Measurements from ENCODE around the gene TMPRSS11E.
"Not testable (repeated sequence)": the region's sequence is repeated elsewhere in the genome, so short reads cannot be mapped to it uniquely, and the experiment has no call there.

Gene TMPRSS11E

DNA sequence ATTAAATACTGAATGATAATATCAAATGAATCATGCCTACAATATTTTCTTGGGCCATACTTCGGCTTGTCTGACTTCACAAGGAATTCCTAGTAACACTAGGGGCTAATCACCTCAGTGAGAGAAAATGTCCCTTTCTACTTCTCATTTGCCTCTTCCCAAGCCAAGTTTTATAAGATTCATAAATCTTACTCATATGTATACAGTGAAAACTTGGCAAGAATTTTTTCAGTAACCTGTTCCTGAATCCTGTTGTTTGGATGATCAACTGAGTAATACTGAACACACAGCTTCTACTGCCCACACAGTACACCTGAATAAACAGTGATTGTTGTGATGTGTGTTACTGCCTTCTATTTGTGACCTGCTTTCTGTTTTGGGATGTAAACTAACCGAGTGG is 16.5 kb downstream of the TMPRSS11E start:
- DNase-seq, result no peak

DNA sequence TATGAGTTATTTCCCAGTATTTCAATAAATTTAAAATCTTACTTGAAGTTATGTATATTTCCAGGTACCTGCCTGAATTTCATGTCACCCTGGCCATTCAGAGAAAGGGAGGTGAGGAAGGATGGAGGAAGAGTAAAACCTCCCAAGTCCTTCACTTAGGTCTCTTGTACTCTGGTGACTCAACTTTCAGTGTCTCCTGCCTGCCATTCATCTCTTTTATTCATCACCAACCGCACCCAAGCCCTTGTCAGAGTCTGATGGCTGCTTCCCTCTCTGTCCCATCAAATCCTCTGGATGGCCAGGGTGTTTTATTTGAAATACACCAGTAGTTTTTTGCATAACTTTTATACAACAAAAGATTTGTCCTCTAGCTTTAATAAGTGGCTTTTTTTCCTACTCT is 17.8 kb downstream of the TMPRSS11E start:
- DNase-seq, result no peak

DNA sequence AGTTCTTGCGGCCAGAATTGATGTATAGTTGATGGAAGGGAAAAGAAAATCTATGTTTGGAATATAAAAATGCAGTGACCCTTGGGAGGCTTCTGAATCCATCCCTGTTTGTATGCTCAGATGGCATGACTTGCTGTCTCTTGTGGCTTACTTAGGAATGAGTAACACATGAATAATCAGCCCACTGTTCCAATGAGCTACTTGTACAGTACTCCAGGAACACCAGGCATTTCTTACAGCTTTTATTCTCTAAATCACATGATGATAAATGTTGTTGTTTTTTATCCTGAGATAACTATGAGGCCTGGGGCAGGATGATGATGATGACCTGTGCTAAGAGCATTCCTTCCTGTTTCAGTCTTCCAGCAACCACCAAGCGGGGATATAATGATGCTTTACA is 18.9 kb downstream of the TMPRSS11E start:
- no peak for DNase-seq

- no peak for DNase-seq
These were observed 19.5 kb downstream of the TMPRSS11E start for GRCh38 chr4:68466751-68467150.

DNA sequence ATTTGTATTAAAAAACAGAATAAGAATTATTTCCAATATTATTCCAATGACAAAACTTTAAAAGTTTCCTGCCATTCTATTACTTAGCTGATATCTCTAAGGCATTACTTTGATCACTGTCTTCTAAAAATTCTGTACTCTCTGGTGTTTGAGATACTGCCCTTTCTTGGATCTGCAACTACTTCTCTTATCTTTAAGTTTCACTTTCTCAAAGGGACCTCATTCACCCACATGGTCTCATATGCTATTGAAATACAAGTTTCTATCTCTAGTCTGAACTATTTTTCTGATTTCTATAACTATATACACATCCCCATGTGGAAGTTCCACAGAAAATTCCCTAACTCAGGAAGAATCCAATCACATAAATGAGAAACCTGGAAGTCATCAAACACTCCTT is 22.2 kb downstream of the TMPRSS11E start:
- no peak for DNase-seq

DNA sequence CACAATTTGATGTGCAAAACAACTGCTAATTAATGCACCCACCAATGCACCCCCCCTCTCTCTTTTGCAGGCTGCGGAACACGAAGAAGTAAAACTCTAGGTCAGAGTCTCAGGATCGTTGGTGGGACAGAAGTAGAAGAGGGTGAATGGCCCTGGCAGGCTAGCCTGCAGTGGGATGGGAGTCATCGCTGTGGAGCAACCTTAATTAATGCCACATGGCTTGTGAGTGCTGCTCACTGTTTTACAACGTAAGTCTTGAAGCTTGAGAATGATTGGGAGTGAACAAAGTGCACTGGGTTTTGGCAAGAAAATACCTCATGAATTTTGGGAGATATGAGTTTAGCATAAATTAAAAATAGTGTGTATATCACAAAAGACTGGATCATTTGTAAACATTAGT is 28.9 kb downstream of the TMPRSS11E start:
- DNase-seq, result no peak

GRCh38 chr4:68489338-68489737 is 42.1 kb downstream of the TMPRSS11E start:
- DNase-seq, result no peak

- DNase-seq, result no peak
These were observed 43.7 kb downstream of the TMPRSS11E start for GRCh38 chr4:68490826-68491457.

GRCh38 chr4:68494688-68495087 is 47.4 kb downstream of the TMPRSS11E start:
- DNase-seq, result no peak

DNA sequence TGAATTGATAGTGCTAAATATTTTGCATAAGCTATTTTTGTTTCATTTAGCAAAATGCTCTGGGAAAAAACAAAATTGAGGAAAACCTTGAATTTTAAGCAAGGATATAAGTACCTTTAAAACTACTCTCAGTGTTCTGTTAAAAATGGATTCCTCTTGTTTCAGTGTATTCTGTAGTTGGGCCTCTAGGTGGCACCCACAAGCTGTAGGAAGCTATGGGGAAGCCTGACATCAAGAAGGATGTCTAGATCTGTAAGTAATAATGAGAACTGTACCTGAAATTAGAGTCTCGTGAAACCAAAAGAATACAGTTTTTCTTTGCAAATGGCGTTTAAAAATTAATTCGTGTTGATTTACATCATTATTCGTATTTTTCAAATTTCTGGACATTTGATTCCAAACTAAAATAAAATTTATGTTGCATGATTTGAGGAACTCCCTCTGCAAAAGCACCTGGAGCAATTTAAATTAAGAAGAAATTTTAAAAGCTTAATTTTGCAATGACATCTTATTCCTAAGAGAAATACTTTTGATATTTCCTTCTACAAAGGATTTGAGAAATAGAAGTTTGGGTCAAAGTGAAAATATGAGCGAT is 51.2 kb downstream of the TMPRSS11E start:
- peak; percentile 68 for DNase-seq

DNA sequence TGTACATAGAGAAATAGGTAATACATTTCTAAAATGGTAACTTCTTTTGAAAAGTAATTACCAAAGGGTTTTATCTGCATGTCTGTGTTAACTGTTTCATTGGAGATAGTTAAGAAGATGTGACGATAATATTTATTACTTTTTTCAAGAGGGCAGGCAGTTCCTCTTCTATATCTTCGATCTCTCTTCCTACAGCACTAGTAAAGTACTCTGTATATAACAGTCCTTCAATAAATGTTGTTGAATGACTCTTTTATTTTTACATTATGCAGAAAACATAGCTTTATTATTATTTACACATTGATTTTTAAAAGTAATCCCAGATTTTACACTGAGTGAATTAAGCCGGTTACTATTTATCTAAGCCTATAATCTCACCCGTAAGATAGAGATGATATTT is 51.8 kb downstream of the TMPRSS11E start:
- DNase-seq, result no peak

GRCh38 chr4:68503462-68503861 is 56.2 kb downstream of the TMPRSS11E start:
- not testable (repeated sequence) for DNase-seq

- DNase-seq, result not testable (repeated sequence)
These were observed 57.6 kb downstream of the TMPRSS11E start for GRCh38 chr4:68504836-68505235.

DNA sequence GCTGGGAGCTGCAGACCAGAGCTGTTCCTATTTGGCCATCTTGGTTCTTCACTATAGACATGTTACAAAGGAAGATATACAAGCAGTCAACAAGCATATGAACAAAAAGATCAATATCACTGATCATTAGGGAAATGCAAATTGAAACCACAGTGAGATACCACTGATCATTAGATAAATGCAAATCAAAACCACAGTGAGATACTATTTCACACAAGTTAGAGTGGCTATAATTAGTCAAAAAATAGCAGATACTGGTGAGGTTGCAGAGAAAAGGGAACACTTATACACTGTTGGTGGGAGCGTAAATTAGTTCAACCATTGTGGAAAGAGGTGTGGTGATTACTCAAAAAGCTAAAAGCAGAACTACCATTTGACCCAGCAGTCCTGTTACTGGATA is 58.2 kb downstream of the TMPRSS11E start:
- DNase-seq, result not testable (repeated sequence)

DNA sequence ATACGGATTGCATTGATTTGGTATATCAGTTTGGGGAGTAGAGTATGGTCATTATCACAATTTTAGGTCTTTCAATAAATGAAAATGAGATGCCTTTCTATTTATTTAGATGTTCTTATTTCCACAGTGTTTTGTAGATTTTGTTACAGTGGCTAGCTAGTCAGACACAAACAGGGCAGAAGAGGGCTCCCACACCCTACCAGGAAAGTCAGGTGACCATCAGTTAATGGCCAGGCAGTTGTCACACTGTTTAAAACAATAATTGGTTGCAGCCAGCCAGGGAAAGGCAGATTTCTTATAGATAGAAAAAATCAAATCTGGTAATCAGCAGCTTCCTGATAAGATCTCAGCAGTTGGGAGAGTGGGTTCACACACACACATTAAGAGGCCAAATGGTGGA is 71.6 kb downstream of the TMPRSS11E start:
- no peak for DNase-seq

DNA sequence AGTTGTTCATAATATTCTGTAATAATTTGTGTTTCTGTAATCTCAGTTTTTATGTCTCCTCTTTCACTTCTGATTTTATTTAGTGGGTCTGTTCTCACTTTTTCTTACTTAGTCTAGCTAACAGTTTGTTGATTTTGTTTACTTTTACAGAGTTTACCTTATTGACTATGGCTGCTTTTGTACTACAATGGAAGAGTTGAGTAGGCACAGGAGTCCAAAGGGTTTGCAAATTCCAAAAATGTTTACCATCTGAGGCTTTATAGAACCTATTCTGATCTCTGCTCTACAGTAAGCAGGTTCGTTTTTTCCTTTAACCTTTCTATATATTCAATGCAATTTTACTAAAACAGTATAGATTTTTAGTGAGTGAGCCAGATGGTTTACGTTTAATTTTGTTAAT is 73.7 kb downstream of the TMPRSS11E start:
- DNase-seq, result no peak

GRCh38 chr4:68522232-68522631 is 75.0 kb downstream of the TMPRSS11E start:
- not testable (repeated sequence) for DNase-seq

GRCh38 chr4:68535974-68536373 is 88.7 kb downstream of the TMPRSS11E start:
- no peak for DNase-seq

DNA sequence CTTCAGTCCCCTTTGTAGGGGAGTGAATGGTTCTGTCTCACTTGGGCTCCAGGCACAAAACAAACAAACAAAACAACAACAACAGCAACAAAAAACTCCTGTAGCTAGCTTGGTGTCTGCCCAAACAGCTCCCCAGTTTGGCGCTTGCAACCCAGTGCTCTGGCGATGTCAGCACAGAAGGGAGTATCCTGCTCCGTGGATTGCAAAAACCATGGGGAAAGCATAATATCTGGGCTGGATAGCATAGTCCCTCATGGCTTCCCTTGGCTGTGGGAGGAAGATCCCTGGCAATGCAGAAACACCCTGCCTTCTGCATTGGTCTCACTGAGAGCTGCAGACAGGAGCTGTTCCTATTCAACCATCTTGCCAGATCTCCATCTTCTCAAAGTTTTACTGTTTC is 89.1 kb downstream of the TMPRSS11E start:
- no peak for DNase-seq

GRCh38 chr4:68542742-68543141 is 95.5 kb downstream of the TMPRSS11E start:
- not testable (repeated sequence) for DNase-seq
